ENCODE data around the gene MAP3K2. TPM values are rescaled to one million over a fixed set of nuclear protein-coding genes. Genes with fewer than 3 reads are reported as not detected.

Gene MAP3K2
- total and polyA plus RNA-seq, 8 donors: 4.2 to 37.6 (median 22.6) TPM

DNA sequence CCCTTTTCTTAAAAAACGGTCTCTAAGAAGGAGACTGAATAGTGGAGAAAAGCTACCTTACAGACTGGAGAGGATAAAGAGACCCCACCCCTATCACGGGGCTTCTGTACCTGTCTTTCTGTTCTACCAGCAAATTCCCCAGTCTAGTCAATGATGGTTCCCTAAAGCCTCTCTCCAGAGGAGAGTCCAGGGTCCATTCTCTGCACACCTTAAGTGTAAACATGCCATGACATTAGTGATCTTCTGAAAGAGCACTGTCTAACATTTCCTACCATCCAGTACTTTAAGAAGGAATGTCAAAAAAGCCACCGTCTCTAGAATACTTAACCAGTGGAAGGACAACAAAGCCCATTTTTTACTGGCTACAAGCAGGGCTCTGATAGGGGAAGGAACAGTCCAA lies 76.8 kb downstream of the MAP3K2 start:
- intact Hi-C loops (cut with DNase I): loop anchor here in 1 of 3 donors (10.0 kb wide), 1 partner anchor 174 kb away; no protein-coding TSS in a partner anchor
- no peak overlapping the region for H3K4me3 ChIP-seq
- peaks cover 0 to 38% (median 0%) of the 10 kb centered on the region in 3 donors for H3K36me3 ChIP-seq
- WGBS, 2 donors: 91 to 94% methylated on average over 3 of the region's 3 CpGs
- no peak overlapping the region for H3K27ac ChIP-seq
- FAIRE-seq: no peak
- DNase-seq: no peak
- H3K9me3 ChIP-seq: no peaks in the 10 kb centered on the region
- no peaks in the 10 kb centered on the region for H3K27me3 ChIP-seq
- H3K4me1 ChIP-seq: peaks cover 0 to 12% (median 6%) of the 10 kb centered on the region in 3 donors
- TF ChIP-seq CTCF (IDR thresholded peaks at IDR 0.05): no peak
- ATAC-seq: no peak

DNA sequence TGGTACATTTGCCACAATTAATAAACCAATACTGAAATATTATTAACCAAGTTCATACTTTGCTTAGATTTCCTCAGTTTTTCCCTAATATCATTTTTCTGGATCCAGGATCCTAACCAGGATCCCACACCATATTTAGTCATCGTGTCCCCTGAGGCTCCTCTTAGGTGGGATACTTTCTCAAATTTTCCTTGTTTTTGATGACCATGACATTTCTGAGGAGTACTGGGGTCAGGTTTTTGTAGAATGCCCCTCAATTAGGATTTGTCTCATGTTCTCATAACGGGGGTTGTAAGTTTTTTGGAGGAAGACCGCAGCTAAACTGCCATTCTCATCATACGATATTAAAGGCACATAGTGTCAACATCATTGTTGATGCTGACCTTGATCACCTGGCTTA lies 78.3 kb downstream of the MAP3K2 start:
- H3K9me3 ChIP-seq: no peaks in the 10 kb centered on the region
- H3K27me3 ChIP-seq: no peaks in the 10 kb centered on the region
- no peak overlapping the region for H3K27ac ChIP-seq
- FAIRE-seq (no peak), ATAC-seq (no peak), DNase-seq (no peak)
- peaks cover 0 to 36% (median 0%) of the 10 kb centered on the region in 3 donors for H3K36me3 ChIP-seq
- intact Hi-C loops (cut with DNase I): no loop called here
- H3K4me1 ChIP-seq: peaks cover 0 to 6% (median 0%) of the 10 kb centered on the region in 3 donors
- TF ChIP-seq CTCF (IDR thresholded peaks at IDR 0.05): no peak
- H3K4me3 ChIP-seq: no peak overlapping the region
- 77 to 79% methylated on average over 4 of the region's 4 CpGs for WGBS, 2 donors

GRCh38 chr2:127308586-127309138 lies 79.1 kb downstream of the MAP3K2 start:
- ATAC-seq (no peak), DNase-seq (no peak), FAIRE-seq (no peak)
- Histone ChIP-seq H3K9me3 (no peaks in the 10 kb centered on the region), H3K27ac (no peak overlapping the region), H3K27me3 (no peaks in the 10 kb centered on the region), H3K4me1 (no peaks in the 10 kb centered on the region), H3K4me3 (no peak overlapping the region), H3K36me3 (peaks cover 0 to 28% (median 0%) of the 10 kb centered on the region in 3 donors)
- WGBS, 2 donors: 88 to 93% methylated on average over 7 of the region's 7 CpGs
- intact Hi-C loops (cut with DNase I): no loop called here
- TF ChIP-seq CTCF (IDR thresholded peaks at IDR 0.05): no peak

DNA sequence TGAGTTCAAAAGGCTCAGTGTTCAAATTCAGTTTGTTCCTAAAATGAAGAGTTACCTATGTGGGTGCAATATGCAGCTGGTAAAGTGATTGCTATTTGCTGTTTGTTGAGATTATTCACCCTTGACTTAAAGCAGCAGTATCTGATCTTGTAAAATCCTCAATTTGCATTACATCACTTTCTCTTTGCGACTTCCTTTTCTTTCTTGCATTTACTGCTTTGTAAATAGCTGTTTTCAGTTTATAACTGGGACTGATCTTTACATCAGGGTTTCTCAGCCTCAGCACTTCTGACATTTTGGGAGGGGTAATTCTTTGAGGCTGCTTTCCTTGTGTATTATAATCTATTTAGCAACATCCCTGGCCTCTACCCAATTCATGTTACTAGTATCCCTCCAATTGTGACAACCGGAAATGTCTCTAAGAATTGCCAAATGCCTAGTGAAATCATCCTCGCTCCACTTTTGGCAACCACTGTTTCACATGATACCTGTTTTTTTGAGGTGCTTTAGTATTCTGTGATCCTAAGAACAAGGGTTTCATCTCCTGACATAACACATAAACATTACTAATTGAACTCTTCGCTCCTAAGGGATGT lies 81.7 kb downstream of the MAP3K2 start:
- 94 to 95% methylated on average over 4 of the region's 4 CpGs for WGBS, 2 donors
- no peak overlapping the region for H3K4me3 ChIP-seq
- no peak for TF ChIP-seq CTCF (IDR thresholded peaks at IDR 0.05)
- DNase-seq (no peak), ATAC-seq (no peak), FAIRE-seq (no peak)
- intact Hi-C loops (cut with DNase I): no loop called here
- peaks cover 0 to 21% (median 0%) of the 10 kb centered on the region in 3 donors for H3K36me3 ChIP-seq
- no peaks in the 10 kb centered on the region for H3K9me3 ChIP-seq
- H3K27me3 ChIP-seq: no peaks in the 10 kb centered on the region
- no peaks in the 10 kb centered on the region for H3K4me1 ChIP-seq
- no peak overlapping the region for H3K27ac ChIP-seq

- FAIRE-seq: no peak
- Histone ChIP-seq H3K4me1 (no peaks in the 10 kb centered on the region), H3K9me3 (no peaks in the 10 kb centered on the region), H3K36me3 (peaks cover 0 to 9% (median 0%) of the 10 kb centered on the region in 3 donors), H3K27ac (no peak overlapping the region), H3K4me3 (no peak overlapping the region), H3K27me3 (no peaks in the 10 kb centered on the region)
- intact Hi-C loops (cut with DNase I): no loop called here
- no peak for DNase-seq
- ATAC-seq: no peak
- WGBS, 2 donors: 93 to 95% methylated on average over 1 of the region's 1 CpG
- no peak for TF ChIP-seq CTCF (IDR thresholded peaks at IDR 0.05)
Measured at GRCh38 chr2:127302168-127302567, 85.6 kb downstream of the MAP3K2 start.

All from pancreas (tissue), 10 donors.